ENCODE results near the gene CHMP5. TPM values are rescaled to one million over a fixed set of nuclear protein-coding genes. Genes with fewer than 3 reads are reported as not detected.

The CHMP5 gene
- total RNA-seq, 1 donor: 81.6 TPM

- no peak overlapping the region for H3K4me3 ChIP-seq (ENCODE audit: low read depth, low read length)
- no peak for DNase-seq (ENCODE audit: low read depth)
- TF ChIP-seq CTCF (IDR thresholded peaks at IDR 0.05; ENCODE audit: insufficient read depth, low read depth, low read length): no peak
These were observed 7.2 kb downstream of the CHMP5 start for GRCh38 chr9:33272061-33272460.

- no peak for TF ChIP-seq CTCF (IDR thresholded peaks at IDR 0.05; ENCODE audit: insufficient read depth, low read depth, low read length)
- DNase-seq (ENCODE audit: low read depth): no peak
- no peak overlapping the region for H3K4me3 ChIP-seq (ENCODE audit: low read depth, low read length)
These were observed 8.6 kb downstream of the CHMP5 start for GRCh38 chr9:33273266-33273971.

GRCh38 chr9:33273972-33274328 lies 9.1 kb downstream of the CHMP5 start:
- H3K4me3 ChIP-seq (ENCODE audit: low read depth, low read length): no peak overlapping the region
- no peak for DNase-seq (ENCODE audit: low read depth)
- no peak for TF ChIP-seq CTCF (IDR thresholded peaks at IDR 0.05; ENCODE audit: insufficient read depth, low read depth, low read length)

GRCh38 chr9:33277484-33277883 lies 12.6 kb downstream of the CHMP5 start:
- H3K4me3 ChIP-seq (ENCODE audit: low read depth, low read length): no peak overlapping the region
- TF ChIP-seq CTCF (IDR thresholded peaks at IDR 0.05; ENCODE audit: insufficient read depth, low read depth, low read length): no peak
- no peak for DNase-seq (ENCODE audit: low read depth)

- no peak for TF ChIP-seq CTCF (IDR thresholded peaks at IDR 0.05; ENCODE audit: insufficient read depth, low read depth, low read length)
- no peak overlapping the region for H3K4me3 ChIP-seq (ENCODE audit: low read depth, low read length)
- no peak for DNase-seq (ENCODE audit: low read depth)
These were observed 20.7 kb downstream of the CHMP5 start for GRCh38 chr9:33285502-33285901.

GRCh38 chr9:33287087-33287490 lies 22.2 kb downstream of the CHMP5 start:
- DNase-seq (ENCODE audit: low read depth): peak; percentile 75
- TF ChIP-seq CTCF (IDR thresholded peaks at IDR 0.05; ENCODE audit: insufficient read depth, low read depth, low read length): peak; percentile 84

GRCh38 chr9:33288235-33288634 lies 23.4 kb downstream of the CHMP5 start:
- no peak overlapping the region for H3K4me3 ChIP-seq (ENCODE audit: low read depth, low read length)
- no peak for TF ChIP-seq CTCF (IDR thresholded peaks at IDR 0.05; ENCODE audit: insufficient read depth, low read depth, low read length)
- no peak for DNase-seq (ENCODE audit: low read depth)

More at GRCh38 chr9:33287087-33287490, 22.2 kb downstream of the CHMP5 start:
- no peak overlapping the region for H3K4me3 ChIP-seq (ENCODE audit: low read depth, low read length)
